OCI-LY7 (cell line): ENCODE results near the gene ANKZF1. TPM values are rescaled to one million over a fixed set of nuclear protein-coding genes. Genes with fewer than 3 reads are reported as not detected.

Experiments used
- BruUV-seq: library from RNA; stranded (reverse); fragments of 400-500 nt; replicated peaks from 2 replicates; lab custom pipeline; 2021; lab: Mats Ljungman, UMichigan
- CTCF ChIA-PET: fragments of 300-600 bp; sonication (Branson Sonifier 250); formaldehyde crosslinking; loops from one replicate; lab custom pipeline; 2022; ENCODE audit warnings: antibody characterized with exemption; ENCODE audit not compliant: unreplicated experiment; lab: Charles Lee
- POLR2A ChIA-PET: fragments of 300-600 bp; sonication (Branson Sonifier 250); formaldehyde crosslinking; loops from one replicate; lab custom pipeline; 2022; ENCODE audit warnings: antibody characterized with exemption; lab: Charles Lee
- DNase-seq: peaks from one replicate; pipeline ENCODE4 v3.0.0-alpha.2; 2015; ENCODE audit warnings: low spot score
- H2AFZ ChIP-seq: fragments of 200-600 bp; sonication (generic), shearing (Covaris generic); 2 replicates; pipeline ENCODE4 v1.6.1; 2014; ENCODE audit warnings: mild to moderate bottlenecking, antibody characterized with exemption, low read length, moderate library complexity
- H3K27ac ChIP-seq: fragments of 200-600 bp; sonication (generic); 2 replicates; pipeline ENCODE4 v1.5.1; 2014; ENCODE audit warnings: mixed run types, low read depth, mild to moderate bottlenecking, moderate library complexity, low read length, inconsistent platforms; ENCODE audit not compliant: poor library complexity, severe bottlenecking
- H3K36me3 ChIP-seq: fragments of 200-600 bp; sonication (generic); 2 replicates; pipeline ENCODE4 v1.6.1; 2014; ENCODE audit warnings: mild to moderate bottlenecking, antibody characterized with exemption, low read length, moderate library complexity, mixed read lengths; ENCODE audit not compliant: insufficient read depth
- H3K4me1 ChIP-seq: fragments of 200-600 bp; sonication (generic); 2 replicates; pipeline ENCODE4 v1.5.1; 2014; ENCODE audit warnings: mild to moderate bottlenecking, low read length; ENCODE audit not compliant: insufficient read depth, poor library complexity, severe bottlenecking
- H3K4me2 ChIP-seq: fragments of 200-600 bp; sonication (generic); 2 replicates; pipeline ENCODE4 v1.6.1; 2014; ENCODE audit warnings: mild to moderate bottlenecking, low read length
- H3K4me3 ChIP-seq: fragments of 200-600 bp; sonication (generic); 2 replicates; pipeline ENCODE4 v1.5.1; 2014; ENCODE audit warnings: mild to moderate bottlenecking, low read depth, low read length; ENCODE audit not compliant: poor library complexity, severe bottlenecking
- H3K79me2 ChIP-seq: fragments of 200-600 bp; sonication (generic); 2 replicates; pipeline ENCODE4 v1.6.1; 2016; ENCODE audit warnings: low read depth, mild to moderate bottlenecking, low read length, moderate library complexity, mixed read lengths; ENCODE audit not compliant: insufficient read depth
- H3K9me2 ChIP-seq: fragments of 200-600 bp; sonication (generic); 2 replicates; pipeline ENCODE4 v1.6.1; 2016; ENCODE audit warnings: mild to moderate bottlenecking, low read length, mixed read lengths; ENCODE audit not compliant: insufficient read depth
- H3K9me3 ChIP-seq: fragments of 200-600 bp; sonication (generic); 2 replicates; pipeline ENCODE4 v1.6.1; 2014; ENCODE audit warnings: mild to moderate bottlenecking, mixed run types, low read length, mixed read lengths
- H4K20me1 ChIP-seq: fragments of 200-600 bp; sonication (generic); 2 replicates; pipeline ENCODE4 v1.6.1; 2014; ENCODE audit warnings: mild to moderate bottlenecking, antibody characterized with exemption, low read length, moderate library complexity, mixed read lengths; ENCODE audit not compliant: insufficient read depth
- CTCF ChIP-seq: fragments of 200-600 bp; sonication (generic); conservative IDR thresholded peaks from 2 replicates; pipeline ENCODE4 v1.5.1; 2014; ENCODE audit warnings: mild to moderate bottlenecking, antibody characterized with exemption, low read length, moderate library complexity, mixed read lengths
- EZH2phosphoT487 ChIP-seq: fragments of 200-600 bp; sonication (generic); IDR thresholded peaks from 2 replicates; pipeline ENCODE4 v1.6.1; 2018; ENCODE audit warnings: low read depth, borderline replicate concordance, mild to moderate bottlenecking, mixed run types, antibody characterized with exemption, low read length, moderate library complexity, mixed read lengths
- intact Hi-C: fragments of 100-400 bp; cut with micrococcal nuclease; formaldehyde crosslinking; loops from one replicate; pipeline ENCODE4 v1.10.0; 2022; ENCODE audit not compliant: unreplicated experiment
- total RNA-seq, 2 experiments: library from RNA; depleted of rRNA in 1 of 2; stranded (reverse); fragments of >200 nt in 1 of 2; shearing (Covaris generic) in 1 of 2; gene quantifications; 2 replicates each; pipeline ENCODE4 v1.2.3, GENCODE V29; 2014 to 2022

Gene ANKZF1
- total RNA-seq, 2 experiments from 2014 or later, result 57.8 to 82.4 TPM

- peaks cover 17% of the 10 kb centered on the region for H3K4me1 ChIP-seq
- peak overlapping the region; percentile 76 for H3K27ac ChIP-seq
- BruUV-seq, result no TSS peak
- no peak for DNase-seq
- ChIA-PET CTCF (interaction anchor here (0.5 to 1.4 kb wide), 2 partner anchors 9 to 89 kb away, joined by 4 to 5 read pairs; no protein-coding TSS in a partner anchor), POLR2A (interaction anchor here (0.6 to 2.0 kb wide), 17 partner anchors 9 to 87 kb away, joined by 3 to 23 read pairs (median 4); partner anchors contain the start of genes CNPPD1, DNAJB2, GLB1L and STK16)
- no peaks in the 10 kb centered on the region for H3K9me2 ChIP-seq
- peaks cover 4% of the 10 kb centered on the region; the same call in 1 of the 2 replicates for H3K79me2 ChIP-seq
- intact Hi-C loops, result loop anchor here (1.0 kb wide), 5 partner anchors 23 to 71 kb away; partner anchors contain the start of genes ANKZF1, ATG9A and NHEJ1
- H2AFZ ChIP-seq, result peak overlapping the region; percentile 85
- H3K36me3 ChIP-seq, result peaks cover 33% of the 10 kb centered on the region
- peak overlapping the region; percentile 69 for H3K4me3 ChIP-seq
- no peaks in the 10 kb centered on the region for H4K20me1 ChIP-seq
- peak overlapping the region; percentile 81 for H3K4me2 ChIP-seq
- TF ChIP-seq CTCF (no peak), EZH2phosphoT487 (no peak)
- H3K9me3 ChIP-seq, result peaks cover 8% of the 10 kb centered on the region; the same call in 1 of the 2 replicates
Measured at GRCh38 chr2:219205981-219206327, 23.7 kb upstream of the ANKZF1 start.

- Histone ChIP-seq H3K79me2 (peaks cover 4% of the 10 kb centered on the region; the same call in 1 of the 2 replicates), H3K4me1 (peaks cover 17% of the 10 kb centered on the region), H3K4me3 (peak within 1 kb of the TSS; percentile 69), H2AFZ (peak within 1 kb of the TSS; percentile 85), H3K27ac (peak within 1 kb of the TSS; percentile 76), H3K4me2 (peak within 1 kb of the TSS; percentile 93), H3K36me3 (peaks cover 38% of the 10 kb centered on the region), H3K9me3 (peaks cover 8% of the 10 kb centered on the region; the same call in 1 of the 2 replicates), H3K9me2 (no peaks in the 10 kb centered on the region), H4K20me1 (no peaks in the 10 kb centered on the region)
- DNase-seq, result peak; percentile 97
- TF ChIP-seq EZH2phosphoT487 (no peak), CTCF (no peak)
- TSS peak; percentile 86 for BruUV-seq
- ChIA-PET CTCF (interaction anchor here (0.5 to 1.4 kb wide), 3 partner anchors 9 to 89 kb away, joined by 4 to 7 read pairs (median 5); no protein-coding TSS in a partner anchor), POLR2A (interaction anchor here (0.6 to 2.0 kb wide), 20 partner anchors 10 to 86 kb away, joined by 3 to 23 read pairs (median 4); partner anchors contain the start of genes CNPPD1, DNAJB2, GLB1L and STK16)
- intact Hi-C loops, result loop anchor here (1.0 kb wide), 6 partner anchors 23 to 71 kb away; partner anchors contain the start of genes ANKZF1, ATG9A, GLB1L and NHEJ1
Measured at GRCh38 chr2:219206328-219207133, 23.1 kb upstream of the ANKZF1 start, which contains the start of gene ZFAND2B. TSS of gene ZFAND2B (plus strand) at chr2:219206782. CDS start at chr2:219206988, 206 bp downstream.
